G401.6 (cell line): ENCODE results near the gene MBOAT2.
A peak's percentile ranks its signal among the peaks of the same experiment; 100 is the strongest.

Source experiments
- FAIRE-seq: peaks from 2 replicates; lab custom pipeline; 2012; peaks lifted over from hg19 to GRCh38; lab: Jason Lieb, UNC

MBOAT2 gene

GRCh38 chr2:9018109-9018508 lies 14.6 kb upstream of the MBOAT2 start:
- no peak for FAIRE-seq

GRCh38 chr2:9017411-9017810 lies 13.9 kb upstream of the MBOAT2 start:
- FAIRE-seq: no peak

GRCh38 chr2:9015998-9016397 lies 12.5 kb upstream of the MBOAT2 start:
- FAIRE-seq: no peak

GRCh38 chr2:9013403-9013802 lies 9.9 kb upstream of the MBOAT2 start:
- no peak for FAIRE-seq

- FAIRE-seq: no peak
Observed at GRCh38 chr2:9010866-9011265, 7.4 kb upstream of the MBOAT2 start.

- peak; percentile 28 for FAIRE-seq
Observed at GRCh38 chr2:9008951-9009664, 5.6 kb upstream of the MBOAT2 start.

- FAIRE-seq: no peak
Observed at GRCh38 chr2:9006368-9006767, 2.9 kb upstream of the MBOAT2 start.

GRCh38 chr2:9004338-9005204 lies 1.1 kb upstream of the MBOAT2 start:
- FAIRE-seq: no peak

- no peak for FAIRE-seq
Observed at GRCh38 chr2:9003366-9003615, 193 bp downstream of the MBOAT2 start.

GRCh38 chr2:9002637-9003365 lies 683 bp downstream of the MBOAT2 start:
- FAIRE-seq: no peak

- FAIRE-seq: no peak
Observed at GRCh38 chr2:9002313-9002636, 1.2 kb downstream of the MBOAT2 start.

GRCh38 chr2:9001778-9002177 lies 1.7 kb downstream of the MBOAT2 start:
- no peak for FAIRE-seq

GRCh38 chr2:9001229-9001628 lies 2.3 kb downstream of the MBOAT2 start:
- no peak for FAIRE-seq

GRCh38 chr2:9000442-9000841 lies 3.0 kb downstream of the MBOAT2 start:
- no peak for FAIRE-seq

- FAIRE-seq: no peak
Observed at GRCh38 chr2:8999797-9000196, 3.7 kb downstream of the MBOAT2 start.

- no peak for FAIRE-seq
Observed at GRCh38 chr2:8999102-8999446, 4.4 kb downstream of the MBOAT2 start.

GRCh38 chr2:8998418-8999101 lies 4.9 kb downstream of the MBOAT2 start:
- no peak for FAIRE-seq

GRCh38 chr2:8997631-8998030 lies 5.9 kb downstream of the MBOAT2 start:
- no peak for FAIRE-seq

- no peak for FAIRE-seq
Observed at GRCh38 chr2:8997108-8997507, 6.4 kb downstream of the MBOAT2 start.

- FAIRE-seq: no peak
Observed at GRCh38 chr2:8996006-8996405, 7.5 kb downstream of the MBOAT2 start.

- FAIRE-seq: no peak
Observed at GRCh38 chr2:8994386-8994785, 9.1 kb downstream of the MBOAT2 start.

- FAIRE-seq: no peak
Observed at GRCh38 chr2:8993902-8994278, 9.6 kb downstream of the MBOAT2 start.
